Tibial nerve (tissue), 4 donors: ENCODE measurements around the gene RFESD. TPM values are rescaled to one million over a fixed set of nuclear protein-coding genes. Genes with fewer than 3 reads are reported as not detected.

Experiments used
- DNase-seq, 2 donors: peaks; one replicate each; pipeline ENCODE4 v3.0.0-alpha.2; 2019; ENCODE audit warnings: low spot score in 2 of 2
- H3K27ac ChIP-seq, 4 donors: fragments of 200-600 bp; sonication (generic) in 3 of 4; one replicate each; pipeline ENCODE4 v1.5.1; 2017 to 2019; ENCODE audit warnings: mild to moderate bottlenecking in 1 of 4
- H3K27me3 ChIP-seq, 2 donors: fragments of 200-600 bp; sonication (generic) in 1 of 2; one replicate each; pipeline versions ENCODE4 v1.5.1 to v1.6.0; 2017 to 2019
- H3K36me3 ChIP-seq, 3 donors: fragments of 200-600 bp; sonication (generic); one replicate each; pipeline ENCODE4 v1.5.1; 2018 to 2019
- H3K4me1 ChIP-seq, 4 donors: fragments of 200-600 bp; sonication (generic) in 3 of 4; one replicate each; pipeline ENCODE4 v1.5.1; 2017 to 2019
- H3K4me3 ChIP-seq, 4 donors: fragments of 200-600 bp; sonication (generic) in 3 of 4; one replicate each; pipeline ENCODE4 v1.5.1; 2017 to 2019; ENCODE audit warnings: mild to moderate bottlenecking in 1 of 4, moderate library complexity in 1 of 4
- H3K9me3 ChIP-seq, 4 donors: fragments of 200-600 bp; sonication (generic) in 3 of 4; one replicate each; pipeline ENCODE4 v1.5.1; 2017 to 2019
- CTCF ChIP-seq, 5 experiments: fragments of 200-600 bp in 3 of 5; fragments of 450-650 bp in 2 of 5; sonication (generic) in 3 of 5; IDR thresholded peaks; one replicate each; pipeline ENCODE4 v1.5.1; 2016 to 2019; ENCODE audit warnings: antibody characterized with exemption in 5 of 5, mild to moderate bottlenecking in 3 of 5, moderate library complexity in 2 of 5
- EP300 ChIP-seq, 2 donors: sonication (generic); formaldehyde crosslinking; IDR thresholded peaks; one replicate each; pipeline ENCODE4 v1.6.1; 2017; ENCODE audit warnings: antibody characterized with exemption in 2 of 2, mild to moderate bottlenecking in 1 of 2
- POLR2A ChIP-seq, 2 donors: fragments of 450-650 bp; IDR thresholded peaks; one replicate each; pipeline ENCODE4 v1.6.1; 2017; ENCODE audit warnings: antibody characterized with exemption in 2 of 2, mild to moderate bottlenecking in 2 of 2, moderate library complexity in 2 of 2
- WGBS, 2 donors: methylation state at CpG; one replicate each; pipeline ENCODE4 v1.1.5; 2018; 5-methylcytosine and 5-hydroxymethylcytosine counted together
- total RNA-seq, 4 donors: library from RNA; depleted of rRNA; stranded (reverse); fragments of >200 nt; gene quantifications; one replicate each; pipeline ENCODE4 v1.1.0, GENCODE V29; 2016

Gene RFESD
- total RNA-seq: 1 to 10 TPM in 3 of 4 donors, under 1 TPM in 1; 0.98 to 2.1 (median 1.3) TPM

- Histone ChIP-seq H3K4me3 (peak within 1 kb of the TSS; percentile 40 to 67 (median 59)), H3K36me3 (no peaks in the 10 kb centered on the region), H3K27me3 (no peaks in the 10 kb centered on the region), H3K27ac (peak within 1 kb of the TSS; percentile 81 to 98 (median 96)), H3K9me3 (no peaks in the 10 kb centered on the region), H3K4me1 (peaks cover 0 to 40% (median 15%) of the 10 kb centered on the region in 4 donors)
- TF ChIP-seq EP300 (IDR thresholded peaks at IDR 0.05): peak; percentile 100
- TF ChIP-seq POLR2A (IDR thresholded peaks at IDR 0.05): peak; percentile 96 to 98
- TF ChIP-seq CTCF (IDR thresholded peaks at IDR 0.05): peak in 4 of 5 experiments; percentile 8 to 66 (median 36)
- DNase-seq: peak; percentile 97 to 99
- WGBS, 2 donors: 2% methylated on average over 38 to 60 of the region's 60 CpGs
These were observed at the start of gene RFESD for GRCh38 chr5:95646569-95647431. TSS of gene RFESD (plus strand) at chr5:95646777. CDS start at chr5:95652272, 5,495 bp downstream.

DNA sequence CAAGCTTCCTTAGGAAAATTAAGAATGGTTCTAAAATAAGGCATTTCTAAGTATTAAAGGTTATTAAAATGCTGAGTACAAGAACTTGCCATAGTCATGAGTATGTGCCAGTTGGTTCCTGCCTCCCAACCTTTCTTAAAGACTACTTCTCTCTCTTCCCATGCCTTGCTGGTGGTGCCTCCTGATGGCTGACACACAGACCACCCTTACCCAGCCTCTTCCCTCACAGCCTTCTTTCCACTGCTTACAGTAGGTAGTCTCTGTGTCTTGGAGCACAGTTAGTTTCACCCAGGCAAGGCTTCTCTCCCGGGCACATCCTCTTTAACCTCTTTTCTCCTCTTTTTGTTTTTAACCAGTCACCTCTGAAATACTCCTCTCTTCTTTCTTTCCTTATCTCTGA lies 47.3 kb upstream of the RFESD start:
- H3K27ac ChIP-seq: no peak overlapping the region
- no peaks in the 10 kb centered on the region for H3K4me1 ChIP-seq
- H3K36me3 ChIP-seq: peaks cover 0 to 25% (median 0%) of the 10 kb centered on the region in 3 donors
- 77 to 88% methylated on average over 1 of the region's 1 CpG for WGBS, 2 donors
- no peak overlapping the region for H3K4me3 ChIP-seq
- no peaks in the 10 kb centered on the region for H3K9me3 ChIP-seq
- DNase-seq: no peak
- no peaks in the 10 kb centered on the region for H3K27me3 ChIP-seq
- no peak for TF ChIP-seq POLR2A (IDR thresholded peaks at IDR 0.05)
- no peak for TF ChIP-seq EP300 (IDR thresholded peaks at IDR 0.05)
- no peak for TF ChIP-seq CTCF (IDR thresholded peaks at IDR 0.05)

DNA sequence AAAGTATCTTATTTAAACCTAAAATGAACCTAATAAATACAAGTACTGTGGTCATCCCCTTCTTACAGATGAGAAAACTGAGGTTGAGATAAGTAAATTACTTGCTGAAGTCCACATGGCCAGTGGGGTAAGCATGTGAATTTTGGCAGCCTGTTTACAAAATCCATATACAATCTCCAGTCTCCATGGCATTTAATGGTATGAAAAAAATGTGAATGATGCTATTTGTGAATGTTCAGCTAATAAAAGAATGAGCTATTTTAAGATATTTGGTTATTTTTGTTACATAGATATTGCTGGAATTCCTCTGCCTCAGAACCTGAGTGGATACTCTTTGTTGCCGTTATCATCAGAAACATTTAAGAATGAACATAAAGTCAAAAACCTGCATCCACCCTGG lies 46.0 kb upstream of the RFESD start:
- Histone ChIP-seq H3K36me3 (peaks cover 0 to 28% (median 0%) of the 10 kb centered on the region in 3 donors), H3K27ac (no peak overlapping the region), H3K4me1 (no peaks in the 10 kb centered on the region), H3K4me3 (no peak overlapping the region), H3K27me3 (no peaks in the 10 kb centered on the region), H3K9me3 (no peaks in the 10 kb centered on the region)
- 50 to 53% methylated on average over 1 of the region's 1 CpG for WGBS, 2 donors
- DNase-seq: no peak
- TF ChIP-seq EP300 (IDR thresholded peaks at IDR 0.05) (no peak), POLR2A (IDR thresholded peaks at IDR 0.05) (no peak), CTCF (IDR thresholded peaks at IDR 0.05) (no peak)

DNA sequence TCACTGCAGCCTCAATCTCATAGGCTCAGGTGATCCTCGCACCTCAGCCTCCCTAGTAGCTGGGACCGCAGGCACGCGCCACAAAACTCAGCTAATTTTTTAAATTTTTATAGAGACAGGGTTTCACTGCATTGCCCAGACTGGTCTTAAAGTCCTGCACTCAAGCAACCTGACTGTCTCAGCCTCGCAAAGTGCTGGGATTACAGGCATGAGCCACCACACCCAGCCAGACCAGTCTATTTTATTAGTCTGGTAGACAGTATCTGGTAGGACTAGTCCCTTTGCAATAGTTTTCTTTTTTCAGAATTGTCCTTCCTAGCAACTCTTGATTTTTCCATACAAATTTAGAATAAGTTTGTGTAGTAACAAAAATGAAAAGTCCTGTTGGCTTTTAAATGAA lies 40.8 kb upstream of the RFESD start:
- H3K36me3 ChIP-seq: peaks cover 0 to 24% (median 0%) of the 10 kb centered on the region in 3 donors
- no peak overlapping the region for H3K27ac ChIP-seq
- H3K4me1 ChIP-seq: no peaks in the 10 kb centered on the region
- DNase-seq: no peak
- TF ChIP-seq EP300 (IDR thresholded peaks at IDR 0.05): no peak
- TF ChIP-seq CTCF (IDR thresholded peaks at IDR 0.05): no peak
- no peak for TF ChIP-seq POLR2A (IDR thresholded peaks at IDR 0.05)
- H3K27me3 ChIP-seq: no peaks in the 10 kb centered on the region
- no peaks in the 10 kb centered on the region for H3K9me3 ChIP-seq
- no peak overlapping the region for H3K4me3 ChIP-seq
- WGBS, 2 donors: 97 to 100% methylated on average over 5 of the region's 5 CpGs

DNA sequence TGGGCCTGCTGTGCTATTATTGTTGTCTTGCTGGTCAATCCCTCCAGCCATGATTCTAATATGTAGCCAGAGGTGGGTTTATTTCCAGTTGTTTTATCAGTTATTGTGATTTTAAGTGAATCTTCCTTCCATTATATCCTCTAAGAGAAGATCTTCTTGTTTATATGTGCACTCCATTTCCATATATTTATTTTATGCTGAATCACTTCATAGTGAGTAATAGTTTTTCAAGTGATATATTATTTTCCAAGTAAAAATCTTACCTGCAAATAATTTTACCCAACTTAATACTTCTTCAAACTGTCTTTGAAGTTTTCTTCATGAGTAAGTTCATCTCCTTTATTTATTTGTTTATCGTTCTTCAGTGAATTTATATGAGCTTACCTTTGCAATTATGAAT lies 40.2 kb upstream of the RFESD start:
- Histone ChIP-seq H3K9me3 (no peaks in the 10 kb centered on the region), H3K27ac (no peak overlapping the region), H3K4me1 (no peaks in the 10 kb centered on the region), H3K4me3 (no peak overlapping the region), H3K36me3 (peaks cover 0 to 18% (median 0%) of the 10 kb centered on the region in 3 donors), H3K27me3 (no peaks in the 10 kb centered on the region)
- 90 to 94% methylated on average over 1 of the region's 1 CpG for WGBS, 2 donors
- no peak for TF ChIP-seq EP300 (IDR thresholded peaks at IDR 0.05)
- no peak for TF ChIP-seq CTCF (IDR thresholded peaks at IDR 0.05)
- no peak for TF ChIP-seq POLR2A (IDR thresholded peaks at IDR 0.05)
- no peak for DNase-seq
